ENCODE measurements around the gene PCSK7. TPM values are rescaled to one million over a fixed set of nuclear protein-coding genes. Genes with fewer than 3 reads are reported as not detected.

Gene PCSK7
- polyA plus RNA-seq, 1 experiment = 23.5 TPM

DNA sequence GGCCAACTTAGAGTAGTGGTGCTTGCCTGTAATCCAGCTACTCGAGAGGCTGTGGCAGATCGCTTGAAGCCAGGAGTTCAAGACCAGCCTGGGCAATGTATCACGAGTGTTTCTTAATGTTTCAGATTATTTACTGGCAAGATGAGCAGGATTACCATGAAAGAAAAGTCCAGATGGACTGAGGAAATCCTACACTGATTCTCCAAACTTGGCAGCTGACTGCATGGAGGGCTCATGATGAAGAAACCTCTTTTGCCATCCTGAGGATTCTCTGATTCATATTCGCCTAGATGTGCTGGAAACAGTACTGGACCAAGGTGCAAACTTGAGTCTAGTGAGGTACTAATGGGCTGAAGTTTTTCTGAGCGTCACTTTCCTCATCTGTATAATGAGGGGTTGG lies 56.1 kb downstream of the PCSK7 start:
- Histone ChIP-seq H3K9me3 (ENCODE audit: control insufficient read depth, insufficient read depth, low read length) (no peaks in the 10 kb centered on the region; the same call in 1 of the 2 replicates), H3K27ac (ENCODE audit: low read depth, low read length) (peak overlapping the region; percentile 31), H3K4me3 (ENCODE audit: low read depth, low read length) (no peak overlapping the region), H3K27me3 (ENCODE audit: control insufficient read depth, insufficient read depth, low read length) (no peaks in the 10 kb centered on the region)
- ChIA-PET POLR2A (interaction anchor here (0.8 to 1.0 kb wide), 2 partner anchors 35 to 46 kb away, joined by 3 to 5 read pairs; no protein-coding TSS in a partner anchor), CTCF (no interaction called here)
- DNase-seq (ENCODE audit: low read depth, low spot score) = no peak
- TF ChIP-seq, protein P1, sequence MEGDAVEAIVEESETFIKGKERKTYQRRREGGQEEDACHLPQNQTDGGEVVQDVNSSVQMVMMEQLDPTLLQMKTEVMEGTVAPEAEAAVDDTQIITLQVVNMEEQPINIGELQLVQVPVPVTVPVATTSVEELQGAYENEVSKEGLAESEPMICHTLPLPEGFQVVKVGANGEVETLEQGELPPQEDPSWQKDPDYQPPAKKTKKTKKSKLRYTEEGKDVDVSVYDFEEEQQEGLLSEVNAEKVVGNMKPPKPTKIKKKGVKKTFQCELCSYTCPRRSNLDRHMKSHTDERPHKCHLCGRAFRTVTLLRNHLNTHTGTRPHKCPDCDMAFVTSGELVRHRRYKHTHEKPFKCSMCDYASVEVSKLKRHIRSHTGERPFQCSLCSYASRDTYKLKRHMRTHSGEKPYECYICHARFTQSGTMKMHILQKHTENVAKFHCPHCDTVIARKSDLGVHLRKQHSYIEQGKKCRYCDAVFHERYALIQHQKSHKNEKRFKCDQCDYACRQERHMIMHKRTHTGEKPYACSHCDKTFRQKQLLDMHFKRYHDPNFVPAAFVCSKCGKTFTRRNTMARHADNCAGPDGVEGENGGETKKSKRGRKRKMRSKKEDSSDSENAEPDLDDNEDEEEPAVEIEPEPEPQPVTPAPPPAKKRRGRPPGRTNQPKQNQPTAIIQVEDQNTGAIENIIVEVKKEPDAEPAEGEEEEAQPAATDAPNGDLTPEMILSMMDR (IDR thresholded peaks at IDR 0.05; ENCODE audit: low read depth, low read length) = no peak

DNA sequence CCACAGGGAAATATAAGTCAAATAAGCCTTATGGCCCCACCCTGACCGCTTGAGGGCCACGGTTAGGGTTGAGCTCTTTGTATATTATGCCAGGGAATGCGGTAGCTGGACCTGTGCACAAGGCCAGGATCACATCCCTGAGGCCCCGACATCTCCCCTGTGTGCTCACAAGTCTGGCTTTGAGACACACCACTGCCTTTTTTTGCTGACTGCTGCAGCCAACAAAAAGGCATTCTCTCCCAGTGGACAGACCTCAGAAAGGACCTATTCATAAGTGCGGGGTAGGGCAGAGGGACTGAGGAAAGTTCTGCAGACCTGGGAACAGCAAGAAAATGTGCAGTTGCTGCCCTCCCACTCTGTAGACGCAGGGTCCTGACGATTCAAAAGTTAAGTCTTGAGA lies 56.8 kb downstream of the PCSK7 start:
- Histone ChIP-seq H3K4me3 (ENCODE audit: low read depth, low read length) (no peak overlapping the region), H3K9me3 (ENCODE audit: control insufficient read depth, insufficient read depth, low read length) (no peaks in the 10 kb centered on the region; the same call in 1 of the 2 replicates), H3K27me3 (ENCODE audit: control insufficient read depth, insufficient read depth, low read length) (no peaks in the 10 kb centered on the region), H3K27ac (ENCODE audit: low read depth, low read length) (peak overlapping the region; percentile 31)
- TF ChIP-seq, protein P1 (IDR thresholded peaks at IDR 0.05; ENCODE audit: low read depth, low read length) = no peak
- ChIA-PET POLR2A (interaction anchor here (0.7 to 1.0 kb wide), 2 partner anchors 35 to 57 kb away, joined by 3 to 4 read pairs; partner anchors contain the start of gene RNF214), CTCF (no interaction called here)
- DNase-seq (ENCODE audit: low read depth, low spot score) = no peak

DNA sequence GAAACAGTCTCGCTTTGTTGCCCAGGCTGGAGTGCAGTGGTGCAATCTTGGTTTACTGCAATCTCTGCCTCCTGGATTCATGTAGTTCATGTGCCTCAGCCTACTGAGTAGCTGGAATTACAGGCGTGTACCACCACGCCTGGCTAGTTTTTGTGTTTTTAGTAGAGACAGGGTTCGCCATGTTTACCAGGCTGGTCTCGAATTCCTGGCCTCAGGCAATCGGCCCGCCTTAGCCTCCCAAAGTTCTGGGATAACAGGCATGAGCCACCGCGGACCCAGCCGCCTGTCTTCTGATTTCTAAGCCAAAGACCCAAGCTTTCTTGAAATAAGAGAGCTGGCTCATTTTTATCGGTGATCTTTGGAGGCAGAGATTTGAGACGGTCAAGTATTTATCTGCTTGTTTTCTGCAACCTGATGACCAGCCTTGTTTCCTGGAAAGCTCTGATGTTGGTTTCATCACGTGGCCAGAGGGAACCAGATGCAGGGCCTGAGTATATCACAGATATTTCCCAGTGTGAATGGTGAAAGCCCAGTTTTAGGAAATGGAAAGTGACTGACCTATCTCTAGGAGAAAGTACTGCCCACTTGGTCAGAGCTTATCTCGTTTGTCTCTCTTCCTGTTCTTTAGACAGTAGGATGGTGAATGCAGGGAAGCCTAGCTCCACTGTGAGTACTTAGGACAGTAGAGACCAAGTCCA lies 59.0 kb downstream of the PCSK7 start:
- TF ChIP-seq, protein P1 (IDR thresholded peaks at IDR 0.05; ENCODE audit: low read depth, low read length) = no peak
- no peaks in the 10 kb centered on the region for H3K9me3 ChIP-seq (ENCODE audit: control insufficient read depth, insufficient read depth, low read length)
- POLR2A ChIA-PET = interaction anchor here (0.5 to 0.6 kb wide), 3 partner anchors 11 to 34 kb away, joined by 3 to 10 read pairs (median 3); no protein-coding TSS in a partner anchor
- CTCF ChIA-PET = interaction anchor here (0.5 to 2.1 kb wide), 7 partner anchors 8 to 440 kb away, joined by 3 to 6 read pairs (median 4); partner anchors contain the start of genes APOA5 and PCSK7
- no peaks in the 10 kb centered on the region for H3K27me3 ChIP-seq (ENCODE audit: control insufficient read depth, insufficient read depth, low read length)
- H3K27ac ChIP-seq (ENCODE audit: low read depth, low read length) = no peak overlapping the region
- no peak overlapping the region for H3K4me3 ChIP-seq (ENCODE audit: low read depth, low read length)
- no peak for DNase-seq (ENCODE audit: low read depth, low spot score)

DNA sequence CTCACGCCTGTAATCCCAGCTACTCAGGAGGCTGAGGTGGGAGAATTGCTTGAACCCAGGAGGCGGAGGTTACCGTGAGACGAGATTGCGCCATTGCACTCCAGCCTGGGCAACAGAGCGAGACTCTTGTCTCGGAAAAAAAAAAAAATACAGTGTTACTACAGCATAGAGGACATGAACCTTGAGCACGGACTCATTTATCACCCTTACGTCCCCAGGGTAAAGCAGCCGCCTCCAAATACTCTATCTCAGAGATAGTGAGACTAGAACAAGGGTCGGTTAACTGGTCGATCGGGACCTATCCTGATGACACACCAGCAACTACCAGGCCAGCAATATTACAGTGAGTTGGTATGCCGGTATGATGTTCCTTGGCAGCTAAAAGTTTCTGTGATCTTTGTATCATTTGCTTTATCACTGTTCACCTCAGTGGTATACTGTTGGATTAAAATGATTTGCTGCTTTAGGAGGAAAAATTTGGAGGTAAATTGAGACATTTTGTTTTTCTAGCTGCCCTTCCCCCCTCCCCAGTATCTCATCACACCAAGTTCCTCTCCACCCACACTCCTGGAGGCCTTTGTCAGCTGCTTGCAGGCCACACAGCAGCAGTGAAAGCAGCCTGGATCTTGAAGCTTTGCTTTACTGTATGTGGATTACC lies 60.3 kb downstream of the PCSK7 start:
- H3K27me3 ChIP-seq (ENCODE audit: control insufficient read depth, insufficient read depth, low read length) = no peaks in the 10 kb centered on the region
- H3K4me3 ChIP-seq (ENCODE audit: low read depth, low read length) = no peak overlapping the region
- no peak for DNase-seq (ENCODE audit: low read depth, low spot score)
- H3K27ac ChIP-seq (ENCODE audit: low read depth, low read length) = peak overlapping the region; percentile 39
- TF ChIP-seq, protein P1 (IDR thresholded peaks at IDR 0.05; ENCODE audit: low read depth, low read length) = no peak
- ChIA-PET POLR2A (interaction anchor here (0.6 kb wide), 1 partner anchor 75 kb away, joined by 6 read pairs; no protein-coding TSS in a partner anchor), CTCF (interaction anchor here (1.8 to 2.1 kb wide), 3 partner anchors 10 to 439 kb away, joined by 4 to 6 read pairs (median 5); partner anchors contain the start of gene APOA5)
- H3K9me3 ChIP-seq (ENCODE audit: control insufficient read depth, insufficient read depth, low read length) = no peaks in the 10 kb centered on the region

Measured in AG04450 (cell line).